ENCODE results near the gene GCNT1. TPM values are rescaled to one million over a fixed set of nuclear protein-coding genes. Genes with fewer than 3 reads are reported as not detected.

Gene GCNT1
- total RNA-seq, 6 experiments from 2014 or later, result 15.0 to 26.2 (median 19.7) TPM

DNA sequence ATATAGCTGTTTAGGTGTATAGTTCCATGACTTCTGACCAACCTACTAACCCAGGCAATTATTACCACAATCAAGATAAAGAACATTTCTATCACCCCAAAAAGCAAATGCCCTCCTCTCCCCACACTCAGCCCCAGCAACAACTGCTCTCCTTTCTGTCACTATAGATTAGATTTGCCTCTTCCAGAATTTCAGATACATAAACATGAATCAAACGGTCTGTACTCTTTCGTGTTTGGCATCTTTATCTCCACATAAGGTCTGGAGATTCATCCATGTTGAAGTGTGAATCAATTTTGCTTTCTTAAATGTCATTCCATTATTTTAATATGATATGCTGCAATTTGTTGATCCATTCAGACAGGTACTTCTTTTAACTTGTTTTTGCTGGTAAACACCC is 10.5 kb upstream of the GCNT1 start:
- Mint-ChIP-seq H3K36me3 (ENCODE audit: low read depth) (no peaks in the 10 kb centered on the region), H3K27ac (no peak overlapping the region), H3K4me3 (no peak overlapping the region), H3K27me3 (ENCODE audit: insufficient read depth) (no peaks in the 10 kb centered on the region; the same call in 1 of the 2 replicates), H3K9me3 (no peaks in the 10 kb centered on the region), H3K4me1 (ENCODE audit: low read depth) (peaks cover 49% of the 10 kb centered on the region)
- no peak for DNase-seq
- TF ChIP-seq, protein P1, sequence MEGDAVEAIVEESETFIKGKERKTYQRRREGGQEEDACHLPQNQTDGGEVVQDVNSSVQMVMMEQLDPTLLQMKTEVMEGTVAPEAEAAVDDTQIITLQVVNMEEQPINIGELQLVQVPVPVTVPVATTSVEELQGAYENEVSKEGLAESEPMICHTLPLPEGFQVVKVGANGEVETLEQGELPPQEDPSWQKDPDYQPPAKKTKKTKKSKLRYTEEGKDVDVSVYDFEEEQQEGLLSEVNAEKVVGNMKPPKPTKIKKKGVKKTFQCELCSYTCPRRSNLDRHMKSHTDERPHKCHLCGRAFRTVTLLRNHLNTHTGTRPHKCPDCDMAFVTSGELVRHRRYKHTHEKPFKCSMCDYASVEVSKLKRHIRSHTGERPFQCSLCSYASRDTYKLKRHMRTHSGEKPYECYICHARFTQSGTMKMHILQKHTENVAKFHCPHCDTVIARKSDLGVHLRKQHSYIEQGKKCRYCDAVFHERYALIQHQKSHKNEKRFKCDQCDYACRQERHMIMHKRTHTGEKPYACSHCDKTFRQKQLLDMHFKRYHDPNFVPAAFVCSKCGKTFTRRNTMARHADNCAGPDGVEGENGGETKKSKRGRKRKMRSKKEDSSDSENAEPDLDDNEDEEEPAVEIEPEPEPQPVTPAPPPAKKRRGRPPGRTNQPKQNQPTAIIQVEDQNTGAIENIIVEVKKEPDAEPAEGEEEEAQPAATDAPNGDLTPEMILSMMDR (IDR thresholded peaks at IDR 0.05), result no peak

DNA sequence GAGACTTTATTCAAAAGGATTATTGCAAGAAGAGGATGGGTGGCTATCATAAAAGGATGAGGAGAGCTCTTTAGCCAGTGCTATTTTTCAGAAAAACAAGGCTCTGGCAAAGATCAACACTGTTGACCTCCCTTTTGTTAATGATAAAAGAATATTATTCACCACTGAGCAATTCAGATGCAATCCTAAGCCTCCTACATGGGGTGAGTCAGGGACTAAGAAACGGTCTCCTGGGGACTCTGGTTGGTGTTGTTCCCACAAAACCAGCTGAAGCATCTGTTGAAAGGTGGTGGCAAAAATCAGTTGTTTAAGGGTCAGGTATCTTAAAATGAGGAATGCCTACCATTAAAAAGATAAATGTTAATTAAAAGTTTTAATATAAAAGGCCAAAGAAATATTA is 7.7 kb upstream of the GCNT1 start:
- Mint-ChIP-seq H3K27me3 (ENCODE audit: insufficient read depth) (no peaks in the 10 kb centered on the region), H3K4me3 (no peak overlapping the region), H3K36me3 (ENCODE audit: low read depth) (no peaks in the 10 kb centered on the region), H3K4me1 (ENCODE audit: low read depth) (peaks cover 67% of the 10 kb centered on the region), H3K9me3 (no peaks in the 10 kb centered on the region), H3K27ac (peak overlapping the region; percentile 7; the same call in 1 of the 2 replicates)
- TF ChIP-seq, protein P1 (IDR thresholded peaks at IDR 0.05), result no peak
- peak; percentile 66 for DNase-seq

DNA sequence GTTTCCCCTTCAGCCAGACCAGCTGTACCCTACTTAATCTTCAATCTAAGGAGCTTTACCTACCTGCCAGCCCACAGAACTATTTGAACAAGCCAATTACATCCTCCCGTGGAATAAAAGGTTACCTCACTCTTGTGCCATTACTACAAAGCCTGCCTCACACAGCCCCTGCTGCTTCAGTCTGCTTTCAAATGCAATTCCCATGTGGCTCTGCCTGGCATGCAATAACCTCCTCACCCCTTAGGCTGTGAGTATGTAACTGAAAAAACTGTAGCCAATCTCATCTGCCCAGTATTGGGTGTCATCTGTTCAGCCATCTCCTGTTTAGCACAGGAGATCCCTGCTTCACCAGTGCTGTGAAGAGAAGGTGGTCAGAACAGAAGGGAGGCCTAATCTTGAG is 6.1 kb upstream of the GCNT1 start:
- Mint-ChIP-seq H3K4me3 (no peak overlapping the region), H3K27ac (peak overlapping the region; percentile 9; the same call in 1 of the 2 replicates), H3K36me3 (ENCODE audit: low read depth) (no peaks in the 10 kb centered on the region), H3K4me1 (ENCODE audit: low read depth) (peaks cover 65% of the 10 kb centered on the region), H3K9me3 (no peaks in the 10 kb centered on the region), H3K27me3 (ENCODE audit: insufficient read depth) (no peaks in the 10 kb centered on the region)
- no peak for DNase-seq
- TF ChIP-seq, protein P1 (IDR thresholded peaks at IDR 0.05), result no peak

GRCh38 chr9:76453785-76454184 is 5.2 kb upstream of the GCNT1 start:
- H3K9me3 Mint-ChIP-seq, result no peaks in the 10 kb centered on the region
- no peak overlapping the region for H3K27ac Mint-ChIP-seq
- H3K36me3 Mint-ChIP-seq (ENCODE audit: low read depth), result no peaks in the 10 kb centered on the region
- H3K4me1 Mint-ChIP-seq (ENCODE audit: low read depth), result peaks cover 61% of the 10 kb centered on the region
- no peak overlapping the region for H3K4me3 Mint-ChIP-seq
- H3K27me3 Mint-ChIP-seq (ENCODE audit: insufficient read depth), result no peaks in the 10 kb centered on the region
- TF ChIP-seq, protein P1 (IDR thresholded peaks at IDR 0.05), result no peak
- DNase-seq, result peak; percentile 28

GRCh38 chr9:76454311-76454710 is 4.7 kb upstream of the GCNT1 start:
- TF ChIP-seq, protein P1 (IDR thresholded peaks at IDR 0.05), result no peak
- no peaks in the 10 kb centered on the region for H3K36me3 Mint-ChIP-seq (ENCODE audit: low read depth)
- H3K27me3 Mint-ChIP-seq (ENCODE audit: insufficient read depth), result no peaks in the 10 kb centered on the region
- no peak for DNase-seq
- peaks cover 59% of the 10 kb centered on the region for H3K4me1 Mint-ChIP-seq (ENCODE audit: low read depth)
- H3K9me3 Mint-ChIP-seq, result no peaks in the 10 kb centered on the region
- H3K4me3 Mint-ChIP-seq, result no peak overlapping the region
- H3K27ac Mint-ChIP-seq, result no peak overlapping the region

Measured in HFFc6 (cell line).